Spleen (tissue), 13 donors: ENCODE measurements around the gene CDKL2. TPM values are rescaled to one million over a fixed set of nuclear protein-coding genes. Genes with fewer than 3 reads are reported as not detected.

Experiments
- DNase-seq: peaks from one replicate; pipeline ENCODE4 v3.0.0-alpha.2; 2020
- H3K27ac ChIP-seq, 8 donors: fragments of 200-600 bp; sonication (generic) in 7 of 8; 1 replicate in 4 of 8; 2 replicates in 4 of 8; pipeline versions ENCODE4 v1.5.0 to v1.8.0; 2016 to 2021; ENCODE audit warnings: inconsistent platforms in 4 of 8, mild to moderate bottlenecking in 4 of 8, moderate library complexity in 1 of 8
- H3K27me3 ChIP-seq, 7 donors: fragments of 200-600 bp; sonication (generic) in 6 of 7; replicated peaks in 1 of 7; 1 replicate in 4 of 7; 2 replicates in 3 of 7; pipeline versions ENCODE4 v1.5.0 to v1.8.0; 2016 to 2021; ENCODE audit warnings: inconsistent platforms in 3 of 7, mild to moderate bottlenecking in 1 of 7
- H3K36me3 ChIP-seq, 6 donors: fragments of 200-600 bp; sonication (generic) in 5 of 6; 1 replicate in 4 of 6; 2 replicates in 2 of 6; pipeline versions ENCODE4 v1.5.0 to v1.8.0; 2016 to 2021; ENCODE audit warnings: inconsistent platforms in 2 of 6
- H3K4me1 ChIP-seq, 6 donors: fragments of 200-600 bp; sonication (generic) in 5 of 6; 1 replicate in 3 of 6; 2 replicates in 3 of 6; pipeline versions ENCODE4 v1.5.0 to v1.8.0; 2016 to 2021; ENCODE audit warnings: inconsistent platforms in 3 of 6
- H3K4me3 ChIP-seq, 8 donors: fragments of 200-600 bp; sonication (generic) in 7 of 8; 1 replicate in 4 of 8; 2 replicates in 4 of 8; pipeline versions ENCODE4 v1.5.0 to v1.8.0; 2016 to 2021; ENCODE audit warnings: inconsistent platforms in 4 of 8, mild to moderate bottlenecking in 4 of 8, moderate library complexity in 2 of 8
- H3K9me3 ChIP-seq, 8 donors: fragments of 200-600 bp; sonication (generic) in 7 of 8; 1 replicate in 4 of 8; 2 replicates in 4 of 8; pipeline versions ENCODE4 v1.5.0 to v1.8.0; 2016 to 2021; ENCODE audit warnings: inconsistent platforms in 4 of 8
- CTCF ChIP-seq, 11 experiments: fragments of 200-600 bp in 7 of 11; fragments of 450-650 bp in 4 of 11; sonication (generic) in 4 of 11; IDR thresholded peaks in 8 of 11; conservative IDR thresholded peaks in 3 of 11; 1 replicate in 7 of 11; 2 replicates in 4 of 11; pipeline versions ENCODE4 v1.4.0 to v1.8.0; 2016 to 2021; ENCODE audit warnings: antibody characterized with exemption in 11 of 11, inconsistent platforms in 4 of 11, mild to moderate bottlenecking in 1 of 11
- POLR2A ChIP-seq, 3 donors: fragments of 450-650 bp; IDR thresholded peaks; one replicate each; pipeline ENCODE4 v1.5.1; 2017; ENCODE audit warnings: antibody characterized with exemption in 3 of 3, mild to moderate bottlenecking in 1 of 3
- POLR2AphosphoS5 ChIP-seq, 3 donors: sonication (generic); formaldehyde crosslinking; IDR thresholded peaks; one replicate each; pipeline ENCODE4 v1.5.1; 2017; ENCODE audit warnings: antibody characterized with exemption in 3 of 3
- WGBS, 5 donors: extraction: QIAGEN DNeasy Blood & Tissue Kit in 3 of 5; methylation state at CpG; one replicate each; pipeline versions ENCODE4 v1.1.5 to v1.1.7; 2013 to 2018; 5-methylcytosine and 5-hydroxymethylcytosine counted together
- intact Hi-C: fragments of 100-400 bp; cut with DNase I; formaldehyde crosslinking; loops from one replicate; pipeline ENCODE4 v1.15.0; 2023; ENCODE audit warnings: low total_unique reads
- long read RNA-seq, 2 donors: transcript quantifications; one replicate each; lab custom pipeline, GENCODE V29; 2026
- polyA plus RNA-seq, 3 donors: library from polyadenylated mRNA; stranded (reverse); fragments of 200-250 nt; gene quantifications; one replicate each; pipeline ENCODE4 v1.2.1, GENCODE V29; 2013
- total RNA-seq, 7 donors: library from RNA; depleted of rRNA in 3 of 7; stranded (reverse); fragments of >200 nt in 3 of 7; fragmentation: NEBNext Ultra II Directional in 4 of 7; extraction: Animal tissue kit (Norgen Biotek cat#: 25700) in 4 of 7; gene quantifications; one replicate each; pipeline versions ENCODE4 v1.1.0 to v1.2.1, GENCODE V29; 2016 to 2021
- donor health status: healthy with polysubstance abuse.
- donor health status: DM: no; HTN: no; CAD: no; lungs with moderate emphysema.
- donor health status: DM: no; HTN: no; CAD: no.
- donor health status: Bipolar disorder and iron deficiency.
- donor health status: healthy.
- donor health status: DM: no; HTN: no; CAD: no.
- donor health status: DM: yes; HTN: yes; CAD: no.

CDKL2 gene
- total RNA-seq (under 1 TPM in 4 of 7 donors, not detected in 3; 0.27 to 0.40 (median 0.39) TPM), polyA plus RNA-seq (under 1 TPM; 0.03 to 0.04 (median 0.03) TPM)
- long read RNA-seq, donor 1 = 0 reads
- long read RNA-seq, donor 2 = 0 reads

DNA sequence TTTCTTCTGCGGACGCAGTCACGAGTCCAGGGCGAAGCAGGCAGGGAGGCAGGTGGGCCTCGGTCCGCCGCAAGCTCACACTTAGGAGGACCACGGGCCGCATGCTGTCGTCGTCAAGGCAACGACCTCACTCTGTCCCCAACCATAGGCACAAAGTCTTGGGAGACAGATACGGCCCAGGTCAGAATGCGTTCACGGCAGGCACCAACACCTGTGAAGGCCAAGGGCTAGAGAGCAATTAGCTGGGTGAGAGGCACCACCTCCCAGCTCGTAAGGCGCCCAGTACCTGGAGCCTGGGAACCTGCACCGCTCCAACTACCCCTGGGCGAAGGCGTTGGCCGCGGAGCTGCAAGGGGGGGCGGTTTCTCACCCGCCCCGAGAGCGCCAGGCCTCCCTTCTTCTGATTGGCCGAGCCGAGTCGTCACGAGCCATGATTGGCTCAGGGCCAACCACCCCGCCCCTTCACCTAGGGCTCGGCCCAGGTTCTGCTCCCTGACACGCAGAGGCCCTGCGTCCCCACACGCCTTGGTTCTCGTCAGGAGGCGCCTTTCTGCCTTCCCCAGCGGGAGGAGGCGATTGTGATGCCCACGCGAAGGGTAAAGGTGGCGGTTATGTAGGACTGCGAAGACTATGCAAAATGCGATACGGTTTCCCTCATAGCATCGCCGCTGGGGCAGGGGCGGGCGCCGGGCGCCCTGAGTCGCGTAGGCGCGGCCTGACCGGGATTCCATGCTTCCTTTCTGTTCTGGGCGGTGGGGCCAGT lies at the start of gene CDKL2:
Gene CDKL2, minus strand, starts transcription at position 355 of the 763 bp plus-strand sequence. CDS start 4,540 bp downstream, outside the sequence.
- DNase-seq = peak; percentile 95
- intact Hi-C loops = no loop called here
- H3K27me3 ChIP-seq = no peaks in the 10 kb centered on the region
- peak within 1 kb of the TSS in 3 of 8 donors; percentile 26 to 45 (median 36) for H3K27ac ChIP-seq
- H3K4me3 ChIP-seq = peak within 1 kb of the TSS; percentile 50 to 81 (median 62)
- H3K4me1 ChIP-seq = peaks cover 0 to 15% (median 11%) of the 10 kb centered on the region in 6 donors
- peak; percentile 80 to 88 (median 83) for TF ChIP-seq POLR2AphosphoS5 (IDR thresholded peaks at IDR 0.05)
- TF ChIP-seq POLR2A (IDR thresholded peaks at IDR 0.05) = no peak
- H3K9me3 ChIP-seq = no peaks in the 10 kb centered on the region
- 1% methylated on average over 45 to 57 of the region's 57 CpGs for WGBS, 5 donors
- H3K36me3 ChIP-seq = no peaks in the 10 kb centered on the region

- TF ChIP-seq CTCF (IDR thresholded peaks at IDR 0.05 in 8 of 11, conservative IDR thresholded peaks at IDR 0.05 in 3 of 11) (no peak), POLR2A (IDR thresholded peaks at IDR 0.05) (no peak), POLR2AphosphoS5 (IDR thresholded peaks at IDR 0.05) (no peak)
- Histone ChIP-seq H3K27me3 (no peaks in the 10 kb centered on the region), H3K4me1 (peaks cover 3 to 5% (median 4%) of the 10 kb centered on the region in 6 donors), H3K36me3 (no peaks in the 10 kb centered on the region), H3K4me3 (no peak overlapping the region), H3K27ac (no peak overlapping the region), H3K9me3 (no peaks in the 10 kb centered on the region)
- no peak for DNase-seq
- intact Hi-C loops = no loop called here
Measured at GRCh38 chr4:75678965-75679364, 48.6 kb upstream of the CDKL2 start.

DNA sequence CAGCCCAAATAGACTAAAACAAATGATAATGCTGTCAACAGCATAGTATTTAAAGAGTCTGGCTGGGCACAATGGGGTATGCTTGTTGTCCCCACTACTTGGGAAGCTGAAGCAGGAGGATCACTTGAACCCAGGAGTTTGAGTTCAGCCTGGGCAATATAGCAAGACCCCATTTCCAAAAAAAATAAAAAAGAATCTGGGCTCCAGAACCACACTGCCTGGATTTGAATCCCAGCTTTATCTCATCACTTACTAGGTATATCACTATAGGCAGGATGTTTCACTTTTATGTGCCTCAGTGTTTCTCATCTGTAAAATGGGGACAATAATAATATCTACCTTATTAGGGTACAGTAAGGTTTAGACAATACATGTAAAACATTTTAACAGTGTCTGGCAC lies 48.1 kb upstream of the CDKL2 start:
- H3K4me3 ChIP-seq = no peak overlapping the region
- intact Hi-C loops = no loop called here
- TF ChIP-seq POLR2AphosphoS5 (IDR thresholded peaks at IDR 0.05) = no peak
- TF ChIP-seq CTCF (IDR thresholded peaks at IDR 0.05 in 8 of 11, conservative IDR thresholded peaks at IDR 0.05 in 3 of 11) = no peak
- TF ChIP-seq POLR2A (IDR thresholded peaks at IDR 0.05) = no peak
- H3K9me3 ChIP-seq = no peaks in the 10 kb centered on the region
- H3K36me3 ChIP-seq = no peaks in the 10 kb centered on the region
- no peaks in the 10 kb centered on the region for H3K27me3 ChIP-seq
- no peak for DNase-seq
- peaks cover 6 to 9% (median 7%) of the 10 kb centered on the region in 6 donors for H3K4me1 ChIP-seq
- H3K27ac ChIP-seq = no peak overlapping the region

DNA sequence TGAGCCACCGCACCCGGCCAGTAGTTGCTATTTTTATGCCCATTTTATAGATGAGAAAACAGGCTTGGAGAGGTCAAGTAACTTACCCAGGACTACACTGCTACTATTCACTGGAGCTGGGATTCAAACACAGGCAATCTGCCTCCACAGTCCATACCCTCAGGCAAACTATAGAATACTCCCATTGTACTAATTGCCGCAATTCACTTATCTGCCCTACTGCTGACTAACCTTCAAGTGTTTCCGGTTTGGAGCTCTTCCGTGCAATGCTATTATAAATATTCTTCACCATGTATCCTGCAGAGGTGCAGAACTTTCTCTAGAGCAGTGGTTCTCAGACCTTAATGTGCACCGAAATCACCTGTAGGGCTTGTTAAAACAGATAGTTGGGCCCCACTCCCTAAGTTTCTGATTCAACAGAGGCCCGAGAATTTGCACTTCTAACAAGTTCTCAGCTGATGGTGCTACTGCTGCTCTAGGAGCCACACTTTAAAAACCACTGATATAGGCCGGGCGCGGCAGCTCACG lies 44.7 kb upstream of the CDKL2 start:
- TF ChIP-seq CTCF (IDR thresholded peaks at IDR 0.05 in 8 of 11, conservative IDR thresholded peaks at IDR 0.05 in 3 of 11) (no peak), POLR2A (IDR thresholded peaks at IDR 0.05) (no peak), POLR2AphosphoS5 (IDR thresholded peaks at IDR 0.05) (no peak)
- Histone ChIP-seq H3K4me1 (peaks cover 21 to 32% (median 27%) of the 10 kb centered on the region in 6 donors), H3K27ac (no peak overlapping the region), H3K27me3 (no peaks in the 10 kb centered on the region), H3K9me3 (no peaks in the 10 kb centered on the region), H3K4me3 (no peak overlapping the region), H3K36me3 (no peaks in the 10 kb centered on the region)
- no peak for DNase-seq
- intact Hi-C loops = no loop called here
- 90 to 97% (median 93%) methylated on average over 10 to 11 of the region's 11 CpGs for WGBS, 5 donors
